Retina (tissue), 1 donor: Measurements from ENCODE around the gene SNX32.

Experiments
- DNase-seq: peaks from one replicate; pipeline ENCODE4 v3.0.0-alpha.2; 2016

The SNX32 gene

GRCh38 chr11:65797711-65798110, 36.1 kb upstream of the SNX32 start:
- no peak for DNase-seq

- no peak for DNase-seq
These were observed 34.9 kb upstream of the SNX32 start for GRCh38 chr11:65798882-65799281.

- no peak for DNase-seq
These were observed 32.4 kb upstream of the SNX32 start for GRCh38 chr11:65801153-65801987.

- no peak for DNase-seq
These were observed 30.9 kb upstream of the SNX32 start for GRCh38 chr11:65802841-65803240.

GRCh38 chr11:65803797-65804492, 29.8 kb upstream of the SNX32 start:
- no peak for DNase-seq

- no peak for DNase-seq
These were observed 26.8 kb upstream of the SNX32 start for GRCh38 chr11:65806979-65807378.

GRCh38 chr11:65808744-65809341, 24.9 kb upstream of the SNX32 start:
- no peak for DNase-seq

GRCh38 chr11:65809496-65809895, 24.3 kb upstream of the SNX32 start:
- no peak for DNase-seq

- DNase-seq: no peak
These were observed 23.5 kb upstream of the SNX32 start for GRCh38 chr11:65810046-65810868.

GRCh38 chr11:65811764-65812475, 21.8 kb upstream of the SNX32 start:
- DNase-seq: no peak

- no peak for DNase-seq
These were observed 19.4 kb upstream of the SNX32 start for GRCh38 chr11:65814131-65814985.

GRCh38 chr11:65814986-65815565, 18.7 kb upstream of the SNX32 start:
- DNase-seq: no peak

GRCh38 chr11:65816696-65817095, 17.1 kb upstream of the SNX32 start:
- no peak for DNase-seq

- DNase-seq: no peak
These were observed 16.4 kb upstream of the SNX32 start for GRCh38 chr11:65817312-65817834.

GRCh38 chr11:65817835-65818680, 15.7 kb upstream of the SNX32 start:
- peak; percentile 95 for DNase-seq

GRCh38 chr11:65821107-65821506, 12.7 kb upstream of the SNX32 start:
- no peak for DNase-seq

- DNase-seq: no peak
These were observed 10.8 kb upstream of the SNX32 start for GRCh38 chr11:65822776-65823528.

GRCh38 chr11:65826984-65827735, 6.6 kb upstream of the SNX32 start:
- no peak for DNase-seq
